Tibial nerve (tissue), 4 donors: Measurements from ENCODE around the gene TYRP1. TPM values are rescaled to one million over a fixed set of nuclear protein-coding genes. Genes with fewer than 3 reads are reported as not detected.

Experiments
- DNase-seq, 2 donors: peaks; one replicate each; pipeline ENCODE4 v3.0.0-alpha.2; 2019; ENCODE audit warnings: low spot score in 2 of 2
- H3K27ac ChIP-seq, 4 donors: fragments of 200-600 bp; sonication (generic) in 3 of 4; one replicate each; pipeline ENCODE4 v1.5.1; 2017 to 2019; ENCODE audit warnings: mild to moderate bottlenecking in 1 of 4
- H3K27me3 ChIP-seq, 2 donors: fragments of 200-600 bp; sonication (generic) in 1 of 2; one replicate each; pipeline versions ENCODE4 v1.5.1 to v1.6.0; 2017 to 2019
- H3K36me3 ChIP-seq, 3 donors: fragments of 200-600 bp; sonication (generic); one replicate each; pipeline ENCODE4 v1.5.1; 2018 to 2019
- H3K4me1 ChIP-seq, 4 donors: fragments of 200-600 bp; sonication (generic) in 3 of 4; one replicate each; pipeline ENCODE4 v1.5.1; 2017 to 2019
- H3K4me3 ChIP-seq, 4 donors: fragments of 200-600 bp; sonication (generic) in 3 of 4; one replicate each; pipeline ENCODE4 v1.5.1; 2017 to 2019; ENCODE audit warnings: mild to moderate bottlenecking in 1 of 4, moderate library complexity in 1 of 4
- H3K9me3 ChIP-seq, 4 donors: fragments of 200-600 bp; sonication (generic) in 3 of 4; one replicate each; pipeline ENCODE4 v1.5.1; 2017 to 2019
- CTCF ChIP-seq, 5 experiments: fragments of 200-600 bp in 3 of 5; fragments of 450-650 bp in 2 of 5; sonication (generic) in 3 of 5; IDR thresholded peaks; one replicate each; pipeline ENCODE4 v1.5.1; 2016 to 2019; ENCODE audit warnings: antibody characterized with exemption in 5 of 5, mild to moderate bottlenecking in 3 of 5, moderate library complexity in 2 of 5
- EP300 ChIP-seq, 2 donors: sonication (generic); formaldehyde crosslinking; IDR thresholded peaks; one replicate each; pipeline ENCODE4 v1.6.1; 2017; ENCODE audit warnings: antibody characterized with exemption in 2 of 2, mild to moderate bottlenecking in 1 of 2
- POLR2A ChIP-seq, 2 donors: fragments of 450-650 bp; IDR thresholded peaks; one replicate each; pipeline ENCODE4 v1.6.1; 2017; ENCODE audit warnings: antibody characterized with exemption in 2 of 2, mild to moderate bottlenecking in 2 of 2, moderate library complexity in 2 of 2
- WGBS, 2 donors: methylation state at CpG; one replicate each; pipeline ENCODE4 v1.1.5; 2018; 5-methylcytosine and 5-hydroxymethylcytosine counted together
- total RNA-seq, 4 donors: library from RNA; depleted of rRNA; stranded (reverse); fragments of >200 nt; gene quantifications; one replicate each; pipeline ENCODE4 v1.1.0, GENCODE V29; 2016

The TYRP1 gene
- total RNA-seq, 4 donors from 2014 or later, result not detected

- TF ChIP-seq POLR2A (IDR thresholded peaks at IDR 0.05) (no peak), EP300 (IDR thresholded peaks at IDR 0.05) (no peak), CTCF (IDR thresholded peaks at IDR 0.05) (no peak)
- WGBS, 2 donors, result 85 to 89% methylated on average over 3 of the region's 3 CpGs
Measured at GRCh38 chr9:12753931-12754330, 60.7 kb downstream of the TYRP1 start.

GRCh38 chr9:12759761-12760160 is 66.6 kb downstream of the TYRP1 start:
- TF ChIP-seq EP300 (IDR thresholded peaks at IDR 0.05) (no peak), POLR2A (IDR thresholded peaks at IDR 0.05) (no peak), CTCF (IDR thresholded peaks at IDR 0.05) (no peak)
- WGBS, 2 donors, result 27 to 29% methylated on average over 1 of the region's 1 CpG
- Histone ChIP-seq H3K27me3 (no peaks in the 10 kb centered on the region), H3K4me3 (no peak overlapping the region), H3K36me3 (no peaks in the 10 kb centered on the region), H3K9me3 (no peaks in the 10 kb centered on the region), H3K27ac (no peak overlapping the region), H3K4me1 (no peaks in the 10 kb centered on the region)
- no peak for DNase-seq

More at GRCh38 chr9:12753931-12754330, 60.7 kb downstream of the TYRP1 start:
- H3K4me3 ChIP-seq, result no peak overlapping the region
- H3K27ac ChIP-seq, result no peak overlapping the region
- no peaks in the 10 kb centered on the region for H3K4me1 ChIP-seq
- no peak for DNase-seq
- H3K36me3 ChIP-seq, result no peaks in the 10 kb centered on the region
- no peaks in the 10 kb centered on the region for H3K27me3 ChIP-seq
- H3K9me3 ChIP-seq, result no peaks in the 10 kb centered on the region

Other genes starting within 250 kb of the TYRP1 start
- gene LURAP1L, start 81.6 kb downstream of the TYRP1 start, total RNA-seq, result 10 to 100 TPM; 12.5 to 22.8 (median 14.3) TPM